ENCODE data around the gene DCP1B.

Gene DCP1B

GRCh38 chr12:2013086-2013485 is 8.8 kb upstream of the DCP1B start:
- no peaks in the 10 kb centered on the region for H4K20me1 ChIP-seq (ENCODE audit: insufficient read depth)
- H3K9ac ChIP-seq, result no peak overlapping the region
- no peaks in the 10 kb centered on the region for H3K36me3 ChIP-seq (ENCODE audit: insufficient read depth)
- H3K4me1 ChIP-seq (ENCODE audit: low read depth, poor library complexity, severe bottlenecking), result no peaks in the 10 kb centered on the region
- H3K4me2 ChIP-seq, result no peak overlapping the region
- no peak overlapping the region for H3K4me3 ChIP-seq (IDR thresholded peaks at IDR 0.05; ENCODE audit: insufficient read depth, low read depth, low read length)
- H3K27ac ChIP-seq, result no peak overlapping the region
- no peak for TF ChIP-seq CTCF (conservative IDR thresholded peaks at IDR 0.05; ENCODE audit: low read depth, low read length)
- no peaks in the 10 kb centered on the region for H3K79me2 ChIP-seq (ENCODE audit: insufficient read depth, low read depth)
- no peaks in the 10 kb centered on the region for H3K27me3 ChIP-seq (ENCODE audit: insufficient read depth, low read depth)
- no peak overlapping the region for H2AFZ ChIP-seq (ENCODE audit: low read depth)

DNA sequence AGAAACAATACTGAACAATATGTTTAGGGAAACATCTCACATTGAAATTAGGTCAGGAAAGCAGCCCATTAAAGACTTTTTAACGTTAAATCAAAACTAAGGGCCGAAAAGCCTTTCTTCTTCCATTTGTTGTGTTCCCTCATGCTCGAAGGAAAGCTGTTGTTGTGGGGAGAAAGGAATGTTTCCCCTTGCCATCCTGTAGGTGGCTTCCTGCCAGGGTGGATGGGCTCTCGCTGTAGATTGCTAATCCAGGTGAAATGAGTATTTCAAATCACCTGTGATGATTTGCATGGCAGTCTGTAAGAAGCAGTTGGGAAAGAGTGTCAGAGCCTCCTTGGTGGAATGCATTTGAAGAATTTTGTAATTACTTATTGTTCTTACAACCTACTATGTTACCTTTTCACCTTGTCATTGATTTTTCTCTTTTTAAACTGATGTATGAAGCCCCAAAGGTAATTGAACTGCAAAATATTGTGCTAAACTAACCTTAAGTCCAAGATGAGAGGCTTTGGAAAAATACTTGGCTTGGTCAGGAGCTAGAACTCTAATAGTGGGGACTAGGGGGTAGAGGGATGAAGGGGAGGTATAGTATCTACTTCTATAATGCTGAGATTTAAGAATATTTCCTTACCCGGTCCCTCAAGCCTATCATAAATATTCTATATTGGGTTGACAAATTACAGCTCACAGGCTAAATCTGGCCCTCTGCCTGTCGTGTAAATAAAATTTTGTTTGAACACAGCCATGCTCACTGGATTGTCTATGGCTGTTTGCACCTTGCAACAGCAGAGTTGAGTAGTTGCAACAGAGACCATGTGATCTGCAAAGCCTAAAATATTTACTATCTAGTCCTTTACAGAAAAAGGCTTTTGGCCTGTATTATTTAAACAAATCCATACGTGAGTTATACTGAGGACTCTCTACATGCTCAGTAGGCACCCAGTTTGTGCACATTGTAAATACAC is 7.7 kb upstream of the DCP1B start:
- no peak overlapping the region for H3K4me3 ChIP-seq (IDR thresholded peaks at IDR 0.05; ENCODE audit: insufficient read depth, low read depth, low read length)
- no peaks in the 10 kb centered on the region for H4K20me1 ChIP-seq (ENCODE audit: insufficient read depth)
- H2AFZ ChIP-seq (ENCODE audit: low read depth), result no peak overlapping the region
- no peaks in the 10 kb centered on the region for H3K36me3 ChIP-seq (ENCODE audit: insufficient read depth)
- H3K27me3 ChIP-seq (ENCODE audit: insufficient read depth, low read depth), result no peaks in the 10 kb centered on the region
- TF ChIP-seq CTCF (conservative IDR thresholded peaks at IDR 0.05; ENCODE audit: low read depth, low read length), result no peak
- H3K27ac ChIP-seq, result no peak overlapping the region
- no peak overlapping the region for H3K4me2 ChIP-seq
- H3K4me1 ChIP-seq (ENCODE audit: low read depth, poor library complexity, severe bottlenecking), result no peaks in the 10 kb centered on the region
- no peak overlapping the region for H3K9ac ChIP-seq
- H3K79me2 ChIP-seq (ENCODE audit: insufficient read depth, low read depth), result no peaks in the 10 kb centered on the region

GRCh38 chr12:2009623-2010022 is 5.4 kb upstream of the DCP1B start:
- Histone ChIP-seq H3K4me3 (IDR thresholded peaks at IDR 0.05; ENCODE audit: insufficient read depth, low read depth, low read length) (no peak overlapping the region), H3K27me3 (ENCODE audit: insufficient read depth, low read depth) (no peaks in the 10 kb centered on the region), H3K4me2 (no peak overlapping the region), H3K36me3 (ENCODE audit: insufficient read depth) (no peaks in the 10 kb centered on the region), H3K4me1 (ENCODE audit: low read depth, poor library complexity, severe bottlenecking) (peaks cover 3% of the 10 kb centered on the region), H2AFZ (ENCODE audit: low read depth) (no peak overlapping the region), H3K9ac (no peak overlapping the region), H4K20me1 (ENCODE audit: insufficient read depth) (no peaks in the 10 kb centered on the region), H3K79me2 (ENCODE audit: insufficient read depth, low read depth) (no peaks in the 10 kb centered on the region), H3K27ac (no peak overlapping the region)
- TF ChIP-seq CTCF (conservative IDR thresholded peaks at IDR 0.05; ENCODE audit: low read depth, low read length), result no peak

- peaks cover 4% of the 10 kb centered on the region for H3K4me1 ChIP-seq (ENCODE audit: low read depth, poor library complexity, severe bottlenecking)
- TF ChIP-seq CTCF (conservative IDR thresholded peaks at IDR 0.05; ENCODE audit: low read depth, low read length), result no peak
- no peak overlapping the region for H3K9ac ChIP-seq
- H3K27ac ChIP-seq, result no peak overlapping the region
- H2AFZ ChIP-seq (ENCODE audit: low read depth), result no peak overlapping the region
- no peaks in the 10 kb centered on the region for H3K27me3 ChIP-seq (ENCODE audit: insufficient read depth, low read depth)
- H3K4me2 ChIP-seq, result no peak overlapping the region
- H3K79me2 ChIP-seq (ENCODE audit: insufficient read depth, low read depth), result peaks cover 3% of the 10 kb centered on the region; the same call in 1 of the 2 replicates
- no peak overlapping the region for H3K4me3 ChIP-seq (IDR thresholded peaks at IDR 0.05; ENCODE audit: insufficient read depth, low read depth, low read length)
- H4K20me1 ChIP-seq (ENCODE audit: insufficient read depth), result no peaks in the 10 kb centered on the region
- no peaks in the 10 kb centered on the region for H3K36me3 ChIP-seq (ENCODE audit: insufficient read depth)
These were observed 4.4 kb upstream of the DCP1B start for GRCh38 chr12:2008677-2009076.
